Measurements from ENCODE around the gene CDPF1. TPM values are rescaled to one million over a fixed set of nuclear protein-coding genes. Genes with fewer than 3 reads are reported as not detected.

CDPF1 gene
- total and polyA plus RNA-seq, 2 of the 13 experiments (the other 11 are each of a cell fraction or from before 2014, with no cell fraction given) = 5.2 to 8.1 TPM

- no peak for DNase-seq (ENCODE audit: low spot score)
- intact Hi-C loops (cut with micrococcal nuclease; ENCODE audit: unreplicated experiment) = no loop called here
- Histone ChIP-seq H3K4me1 (ENCODE audit: insufficient read depth, low read length) (no peaks in the 10 kb centered on the region), H3K36me3 (replicated peaks in 1 of 2; ENCODE audit: control insufficient read depth in 1 of 2, insufficient read depth in 2 of 2, low read length in 2 of 2) (peaks cover 43 to 76% of the 10 kb centered on the region in 2 experiments), H3K9ac (ENCODE audit: insufficient read depth, low read depth, low read length) (no peak overlapping the region), H2AFZ (ENCODE audit: low read length) (no peak overlapping the region), H3K4me3 (replicated peaks in 1 of 3; ENCODE audit: insufficient read depth in 1 of 3, low read depth in 2 of 3, low read length in 3 of 3) (no peak overlapping the region), H4K20me1 (ENCODE audit: insufficient read depth, low read length) (no peaks in the 10 kb centered on the region), H3K4me2 (ENCODE audit: low read depth, low read length) (no peak overlapping the region), H3K27me3 (ENCODE audit: control insufficient read depth in 1 of 2, insufficient read depth in 2 of 2, low read length in 2 of 2) (no peaks in the 10 kb centered on the region), H3K27ac (ENCODE audit: extremely low read length, insufficient read depth, low read length) (no peak overlapping the region), H3K79me2 (ENCODE audit: insufficient read depth, low read length) (no peaks in the 10 kb centered on the region), H3K9me3 (ENCODE audit: low read length) (no peaks in the 10 kb centered on the region)
- no peak; the same call in 2 of the 3 replicates for ATAC-seq
- ChIA-PET CTCF (ENCODE audit: low intra/inter-chr PET ratio, low total read pairs) (no interaction called here), POLR2A (interaction anchor here (1.1 to 4.2 kb wide), 3 partner anchors 9 to 21 kb away, joined by 3 to 33 read pairs (median 9); partner anchors contain the start of gene TTC38)
- 97% methylated on average over 14 of the region's 33 CpGs for WGBS (ENCODE audit: low lambda C conversion rate)
- BruUV-seq (replicated peaks) = no TSS peak
- no peak for FAIRE-seq
- TF ChIP-seq RBFOX2 (IDR thresholded peaks at IDR 0.05; ENCODE audit: low read depth, low read length) (peak; percentile 79), PRDM4 (CRISPR knock-in tag; IDR thresholded peaks at IDR 0.05; ENCODE audit: borderline replicate concordance) (no peak), NR1H2 (CRISPR knock-in tag; IDR thresholded peaks at IDR 0.05; ENCODE audit: borderline replicate concordance, low read depth) (no peak), FOXO4 (CRISPR knock-in tag; conservative IDR thresholded peaks at IDR 0.05) (0 out of 2 replicates have a peak, but pooled peaks have one; percentile 61), AGO2 (optimal IDR thresholded peaks at IDR 0.05; ENCODE audit: low read depth, low read length) (peak; percentile 96), AGO1 (IDR thresholded peaks at IDR 0.05; ENCODE audit: low read depth, low read length, poor library complexity, severe bottlenecking) (peak; percentile 23), TBX2 (CRISPR knock-in tag; IDR thresholded peaks at IDR 0.05; ENCODE audit: borderline replicate concordance) (no peak)
- in situ Hi-C loops (cut with HindIII; ENCODE audit: extremely low pct_ligation_motif_present, low pct_unique_long_range_greater_than_20kb) = no loop called here
These were observed 39.3 kb upstream of the CDPF1 start for GRCh38 chr22:46289244-46289891.

Data from HepG2 (cell line).